Suppressor macrophage treated with lipopolysaccharide for 1 hour (primary cell): Measurements from ENCODE around the gene KIF16B.
A peak's percentile ranks its signal among the peaks of the same experiment; 100 is the strongest.
"Not testable (repeated sequence)": the region's sequence is repeated elsewhere in the genome, so short reads cannot be mapped to it uniquely, and the experiment has no call there.

Experiments
- DNase-seq, 3 donors: peaks; one replicate each; pipeline ENCODE4 v3.0.0-alpha.2; 2020 to 2022

Gene KIF16B

DNA sequence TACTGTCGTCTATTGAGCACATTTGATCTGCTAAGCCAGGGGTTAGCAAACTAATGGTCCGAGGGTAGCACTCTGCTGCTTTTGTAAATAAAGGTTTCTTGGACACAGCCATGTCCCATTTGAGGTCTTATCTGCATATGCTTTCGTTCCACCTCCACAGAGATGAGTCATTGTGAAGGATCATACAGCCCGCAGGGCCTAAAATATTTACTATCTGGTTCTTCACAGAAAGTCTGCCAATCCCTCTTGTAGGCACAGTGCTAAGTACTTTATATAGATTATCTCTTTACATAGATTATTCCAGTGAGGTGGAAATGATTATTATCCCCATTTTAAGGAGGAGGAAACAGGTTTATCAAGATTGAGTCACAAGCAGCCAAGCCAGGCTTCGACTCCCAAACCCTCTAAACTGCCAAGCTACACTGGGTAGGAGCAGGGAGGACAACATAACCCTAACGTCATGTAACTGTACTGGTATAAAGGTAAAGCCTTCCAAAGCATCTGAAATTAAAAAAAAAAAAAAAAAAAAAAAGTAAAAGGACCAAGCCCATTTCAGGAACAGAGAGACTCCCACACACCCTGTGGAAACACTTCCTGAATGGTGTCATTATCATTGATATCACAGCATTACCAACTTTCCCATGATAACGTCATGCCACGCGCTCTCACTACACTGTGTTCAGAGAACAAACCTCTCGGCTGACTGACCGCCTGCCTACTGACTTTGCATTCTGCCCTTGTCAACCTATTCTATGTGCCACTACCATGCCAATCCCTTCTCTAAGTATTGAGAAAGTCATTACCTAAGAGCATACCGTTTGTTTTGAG, 101.0 kb downstream of the KIF16B start:
- peak; percentile 63 to 77 (median 65) for DNase-seq

DNA sequence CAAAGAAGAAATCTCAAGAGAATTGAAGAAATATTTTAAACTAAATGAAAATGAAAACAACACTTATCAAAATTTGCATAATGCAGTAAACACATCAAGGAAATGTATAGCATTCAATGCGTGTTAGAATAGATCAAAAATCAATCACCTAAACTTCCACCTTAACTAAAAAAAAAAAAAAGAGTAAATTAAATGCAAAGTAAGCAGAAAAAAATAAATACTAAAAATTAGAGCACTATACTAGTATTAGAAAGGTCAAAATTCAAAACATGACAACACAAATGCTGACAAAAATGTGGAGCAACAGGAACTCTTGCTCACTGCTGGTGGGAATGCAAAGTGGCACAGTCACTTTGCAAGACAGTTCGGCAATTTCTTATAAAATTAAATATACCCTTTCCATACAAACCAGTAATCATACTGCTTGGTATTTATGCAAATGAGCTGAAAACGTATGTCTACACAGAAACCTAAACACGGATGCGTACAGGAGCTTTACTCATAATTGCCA, 103.8 kb downstream of the KIF16B start:
- DNase-seq, result no peak

DNA sequence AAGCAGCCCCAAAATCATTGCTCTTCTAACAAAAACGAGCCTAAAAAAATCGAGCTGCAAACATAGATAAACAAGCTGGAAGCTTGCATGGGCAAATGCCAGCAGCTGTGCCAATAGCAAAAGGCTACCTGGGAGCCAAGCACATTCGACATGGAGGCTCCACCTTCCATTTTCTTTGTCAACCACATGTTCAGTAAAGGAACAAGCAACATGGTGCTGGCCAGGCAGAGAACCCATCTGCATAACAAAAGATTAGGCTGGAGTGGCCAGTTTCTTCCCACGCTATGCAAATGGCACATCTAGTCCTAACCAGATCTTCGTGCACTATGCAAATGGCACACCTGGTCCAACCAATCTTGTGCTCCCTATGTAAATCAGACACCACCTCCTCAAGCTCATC, 110.5 kb downstream of the KIF16B start:
- DNase-seq, result no peak

DNA sequence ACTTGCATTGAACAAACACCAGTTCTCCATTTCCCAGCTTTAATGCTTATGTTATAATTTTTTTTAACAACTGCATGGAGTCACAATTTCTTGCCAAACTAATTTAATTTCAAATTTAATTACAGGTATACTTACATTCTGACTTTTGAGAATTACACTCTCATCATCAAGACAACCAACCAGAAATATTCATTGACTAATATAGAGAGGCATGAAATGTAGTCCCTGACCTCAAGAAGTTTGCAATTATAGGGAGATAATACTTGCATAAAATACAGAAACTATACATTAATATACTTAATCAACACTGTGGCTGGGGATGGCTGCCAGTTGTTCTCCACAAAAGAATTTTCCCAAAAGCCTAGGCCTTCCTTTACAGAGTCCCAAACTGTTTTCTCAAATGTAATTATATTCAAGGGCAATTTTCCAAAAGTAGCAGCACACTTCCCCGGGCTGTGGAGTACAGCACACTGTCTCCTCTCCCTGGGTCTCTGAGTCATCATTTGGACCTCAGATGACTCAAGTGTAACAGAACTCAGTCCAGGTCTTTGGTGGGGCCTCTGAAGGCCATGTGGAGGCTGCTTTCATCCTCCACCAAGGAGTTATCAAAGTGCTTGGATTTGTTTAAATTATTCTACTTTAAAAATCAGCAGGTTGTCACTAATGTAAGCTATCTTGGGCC, 114.1 kb downstream of the KIF16B start:
- DNase-seq, result peak in 1 of 3 donors; percentile 10

DNA sequence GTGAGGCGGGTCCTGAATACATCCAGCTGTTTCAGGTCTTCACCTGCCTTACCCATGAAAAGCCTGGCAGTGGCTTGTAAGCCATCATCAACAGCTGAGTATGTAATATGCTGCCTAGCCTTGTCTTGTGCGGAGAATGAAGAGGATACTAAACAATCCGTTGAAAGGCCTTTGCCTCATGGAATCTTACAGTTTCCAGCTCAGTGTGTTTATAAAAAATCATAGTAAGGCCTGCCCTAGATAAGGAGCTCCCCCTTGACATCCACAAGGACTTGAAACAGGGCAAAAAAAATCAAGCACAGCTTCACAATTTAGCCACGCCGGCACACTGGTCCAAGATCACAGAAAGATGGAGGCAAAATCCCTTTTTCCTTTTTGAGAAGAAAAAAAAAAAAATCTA, 115.7 kb downstream of the KIF16B start:
- no peak for DNase-seq

DNA sequence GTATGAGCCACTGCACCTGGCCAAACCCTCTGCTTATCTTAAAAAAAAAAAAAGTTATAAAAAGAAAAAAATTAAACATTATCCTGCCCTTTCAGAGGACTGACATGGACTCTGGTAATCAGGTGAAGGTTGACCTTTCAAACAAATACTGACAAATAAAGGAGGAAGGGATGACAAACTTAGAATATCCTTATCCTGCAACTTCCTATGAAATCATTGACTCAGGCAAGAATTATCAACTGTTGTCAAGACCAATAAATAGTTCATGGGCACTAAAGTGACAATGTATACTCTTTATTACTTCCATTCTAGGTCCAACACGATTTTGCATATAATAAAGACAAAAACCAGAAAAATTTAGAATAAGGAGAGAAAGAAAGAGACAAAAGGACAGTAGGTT, 117.9 kb downstream of the KIF16B start:
- DNase-seq, result no peak

DNA sequence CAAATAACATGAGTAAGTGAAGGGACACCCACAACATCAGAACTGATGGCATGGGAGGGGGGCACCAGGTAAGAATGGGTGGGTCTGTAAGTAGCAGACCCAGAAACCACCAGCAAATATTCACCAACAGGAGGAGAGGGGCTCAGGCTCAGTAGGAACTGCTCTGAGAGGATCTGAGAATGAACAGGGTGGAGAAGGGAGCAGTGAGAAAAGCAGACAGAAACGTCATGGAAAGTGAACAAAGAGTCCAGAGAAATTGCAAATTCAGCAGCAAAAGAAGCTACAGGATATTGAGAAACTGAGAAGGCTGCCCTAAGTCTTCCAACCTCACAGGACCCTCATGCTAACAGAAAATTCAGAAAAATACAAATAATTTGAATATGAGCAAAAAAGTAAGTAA, 121.3 kb downstream of the KIF16B start:
- no peak for DNase-seq

DNA sequence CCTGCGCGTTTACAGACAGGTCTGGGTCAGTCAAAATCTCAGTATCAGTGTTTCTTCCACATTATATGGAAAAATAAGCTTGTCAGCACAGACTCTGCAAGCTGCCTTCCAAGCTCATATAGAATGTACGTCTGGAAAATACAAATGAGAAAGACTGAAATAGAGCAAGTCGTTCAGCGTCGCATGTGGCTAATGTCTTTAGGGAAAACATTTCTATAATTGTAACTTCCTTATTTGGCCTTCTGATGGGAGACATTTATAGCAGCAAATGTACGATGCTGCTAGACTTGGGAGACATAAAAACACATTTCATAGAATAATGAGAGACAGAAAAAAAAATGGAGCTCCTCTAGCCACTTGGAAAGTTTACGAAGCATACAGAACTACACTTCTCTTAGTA, 122.2 kb downstream of the KIF16B start:
- no peak for DNase-seq

DNA sequence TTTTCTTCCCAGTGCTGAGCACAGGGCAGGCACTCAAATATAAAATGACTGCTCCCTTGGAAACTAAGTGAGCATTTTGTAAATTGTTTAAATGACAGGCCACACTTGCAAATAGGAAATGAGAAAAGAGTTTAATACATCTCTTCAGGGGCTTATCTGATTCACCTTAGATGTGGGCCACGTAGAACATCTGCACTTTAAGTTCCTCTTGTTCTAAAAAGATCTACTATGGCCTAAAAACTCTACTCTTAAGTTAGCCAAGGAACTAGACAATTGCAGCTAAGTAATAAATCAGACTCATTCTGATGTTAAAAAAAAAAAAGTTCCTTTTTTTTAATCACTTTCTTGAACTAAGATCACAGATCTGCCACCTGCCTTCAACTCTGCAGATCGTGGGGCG, 126.3 kb downstream of the KIF16B start:
- DNase-seq, result no peak

DNA sequence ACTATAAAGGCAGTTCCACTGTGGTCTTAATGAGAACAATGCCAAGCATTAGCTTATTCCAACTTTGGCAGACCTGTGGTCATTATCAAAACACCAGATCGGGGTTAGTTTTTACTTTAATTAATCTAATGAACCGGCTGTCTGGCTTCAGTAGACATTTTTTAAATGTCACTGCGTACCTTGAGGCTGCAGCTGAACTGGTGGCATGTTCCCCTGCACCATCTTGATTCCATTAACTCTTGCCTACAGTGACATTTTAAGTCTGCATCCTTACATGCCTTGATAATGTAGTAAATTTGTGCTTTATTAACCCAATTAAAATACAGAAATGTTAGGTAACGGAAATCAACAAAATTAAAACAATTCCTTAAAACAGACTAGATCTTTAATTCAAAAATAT, 127.0 kb downstream of the KIF16B start:
- DNase-seq, result no peak

DNA sequence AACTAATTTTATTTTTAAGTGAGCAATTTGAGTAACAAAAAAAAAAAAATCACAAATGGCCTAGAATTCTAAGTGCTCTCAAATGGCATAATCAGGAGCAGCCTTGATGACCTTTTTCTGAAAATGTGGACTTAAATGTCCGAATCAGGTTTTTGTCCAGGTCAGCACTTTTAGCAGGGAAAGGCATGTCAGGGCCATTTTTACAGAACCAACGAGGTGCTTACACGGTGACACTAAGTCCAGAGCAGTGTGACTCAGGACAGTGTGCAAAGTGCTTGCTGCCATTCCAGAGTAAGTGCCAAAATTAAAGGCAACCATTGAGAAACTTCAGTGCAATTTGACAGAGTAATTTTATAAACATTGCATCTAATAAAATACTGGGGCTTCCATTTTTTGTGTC, 127.8 kb downstream of the KIF16B start:
- DNase-seq, result no peak

DNA sequence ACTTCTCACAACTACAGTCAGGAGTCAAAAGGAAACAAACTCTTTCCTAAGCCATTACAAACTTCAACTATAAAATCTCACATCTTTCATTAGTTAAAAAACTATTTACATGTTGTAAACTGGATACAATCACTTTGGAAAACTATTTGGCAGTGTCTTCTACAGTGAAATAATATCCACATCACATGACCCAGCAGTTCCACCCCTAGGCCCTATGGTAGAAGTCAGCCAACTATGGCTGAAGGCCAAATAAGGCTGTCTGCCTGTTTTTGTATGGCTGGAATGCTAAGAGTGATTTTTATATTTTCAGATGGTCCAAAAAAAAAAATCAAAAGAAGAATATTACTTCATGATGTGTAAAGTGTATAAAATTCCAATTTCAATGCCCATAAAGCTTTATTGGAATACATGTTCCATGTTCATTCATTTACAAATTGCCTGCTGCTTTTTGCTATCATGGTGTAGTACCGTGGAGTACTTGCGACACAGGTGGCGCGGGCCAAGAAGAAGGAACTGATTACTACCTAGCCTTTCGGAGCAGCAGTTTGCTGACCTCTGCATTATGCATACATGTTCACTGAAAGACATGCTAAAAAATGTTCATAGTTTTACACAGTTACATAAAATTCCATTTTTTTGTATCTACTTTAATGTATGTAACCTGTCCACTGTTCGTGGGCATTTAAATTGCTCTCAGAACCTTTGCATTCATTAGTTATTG, 129.0 kb downstream of the KIF16B start:
- DNase-seq, result no peak

DNA sequence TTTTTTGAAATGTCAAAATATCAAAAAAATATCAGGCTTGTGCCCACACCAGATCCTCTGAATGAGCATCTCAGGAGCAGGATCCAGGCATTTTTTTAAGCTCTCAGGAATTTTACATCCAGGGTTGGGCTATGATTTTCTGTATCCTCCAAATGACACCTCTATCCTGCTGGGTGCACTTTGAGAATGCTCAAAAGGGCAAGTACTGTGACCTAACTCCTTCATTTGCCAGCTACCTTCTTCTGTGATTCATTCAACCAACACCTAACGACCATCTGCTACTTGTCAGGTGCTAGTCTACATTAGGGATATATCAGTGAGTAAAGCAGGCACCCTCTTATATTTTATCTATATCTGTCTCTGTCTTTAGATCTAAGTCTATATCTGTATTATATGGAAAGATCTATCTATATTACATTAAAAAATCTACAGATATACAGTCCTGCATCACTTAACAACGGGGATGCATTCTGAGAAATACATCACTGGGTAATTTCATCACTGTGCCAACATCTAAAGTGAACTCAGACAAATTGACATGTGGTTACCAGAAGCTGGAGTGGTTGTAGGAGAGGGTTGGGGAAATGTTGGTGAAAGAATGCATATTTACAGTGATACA, 131.6 kb downstream of the KIF16B start:
- no peak for DNase-seq

DNA sequence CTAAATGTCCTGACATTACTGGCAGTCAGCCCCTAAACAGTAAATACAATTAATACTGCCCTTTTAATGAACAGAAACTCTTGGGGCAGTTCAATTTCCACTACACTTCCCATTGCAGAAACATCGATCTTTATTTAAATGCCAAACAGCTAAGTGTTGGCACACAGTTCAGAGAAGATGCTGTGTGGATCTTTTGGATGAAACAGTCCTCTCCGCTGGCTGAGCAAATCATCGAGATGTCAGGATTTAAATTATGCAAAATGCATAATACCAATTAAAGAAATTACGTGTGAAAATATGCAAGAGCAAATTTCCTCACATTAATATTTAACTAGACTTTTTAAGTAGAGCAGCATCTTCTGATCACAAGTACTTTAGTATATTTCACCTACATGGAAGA, 132.6 kb downstream of the KIF16B start:
- no peak for DNase-seq

DNA sequence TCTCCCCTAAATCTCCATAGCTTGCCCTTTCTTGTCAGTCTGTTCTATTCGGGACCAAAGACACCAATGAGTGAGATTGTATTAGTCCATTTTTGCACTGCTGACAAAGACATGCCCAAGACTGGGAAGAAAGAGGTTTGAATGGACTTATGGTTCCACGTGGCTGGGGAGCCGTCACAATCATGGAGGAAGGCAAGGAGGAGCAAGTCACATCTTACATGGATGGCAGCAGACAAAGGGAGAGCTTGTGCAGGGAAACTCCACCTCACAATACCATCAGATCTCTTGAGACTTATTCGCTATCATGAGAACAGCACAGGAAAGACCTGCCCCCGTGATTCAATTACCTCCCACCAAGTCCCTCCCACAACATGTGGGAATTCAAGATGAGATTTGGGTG, 133.7 kb downstream of the KIF16B start:
- DNase-seq, result not testable (repeated sequence)

DNA sequence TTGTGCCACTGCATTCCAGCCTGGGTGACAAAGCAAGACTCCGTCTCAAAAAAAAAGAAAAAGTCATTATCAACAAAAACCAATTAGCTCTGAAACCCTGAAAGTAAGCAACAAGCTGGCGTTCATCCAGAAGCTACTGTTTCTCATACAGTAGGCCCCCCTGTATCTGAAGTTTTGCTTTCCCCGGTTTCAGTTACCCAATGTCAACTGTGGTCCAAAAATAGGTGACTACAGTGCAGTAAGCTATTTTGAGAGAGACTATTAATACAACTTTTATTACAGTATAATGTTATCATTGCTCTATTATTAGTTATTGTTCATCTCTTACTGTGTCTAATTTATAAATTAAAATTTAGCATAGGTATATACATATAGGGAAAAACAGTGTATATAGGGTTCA, 135.1 kb downstream of the KIF16B start:
- no peak for DNase-seq

DNA sequence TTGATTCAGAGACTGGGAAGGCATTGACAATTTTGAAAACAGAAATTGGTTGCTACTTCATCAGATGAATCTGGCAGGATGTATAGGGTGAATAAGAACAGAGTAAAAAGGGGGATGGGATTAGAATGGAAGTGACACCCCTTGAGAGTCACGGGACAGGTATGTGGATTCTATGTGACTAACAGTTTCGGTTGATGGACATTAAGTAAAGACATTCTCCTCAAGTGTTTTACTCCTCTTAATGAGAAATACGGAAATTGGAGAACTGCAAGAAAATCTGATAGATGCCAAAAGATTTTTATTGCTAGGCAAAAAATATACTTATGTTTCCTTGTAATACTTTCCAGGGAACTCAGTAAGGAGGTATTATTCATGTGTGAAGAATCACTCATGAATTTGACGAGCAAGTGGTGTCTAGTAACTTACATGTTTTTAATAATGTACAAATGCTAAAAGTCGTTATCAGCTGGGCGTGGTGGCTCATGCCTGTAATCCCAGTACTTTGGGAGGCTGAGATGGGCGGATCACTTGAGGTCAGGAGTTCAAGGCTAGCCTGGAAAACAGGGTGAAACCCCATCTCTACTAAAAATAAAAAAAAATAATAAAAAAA, 135.8 kb downstream of the KIF16B start:
- DNase-seq, result no peak

DNA sequence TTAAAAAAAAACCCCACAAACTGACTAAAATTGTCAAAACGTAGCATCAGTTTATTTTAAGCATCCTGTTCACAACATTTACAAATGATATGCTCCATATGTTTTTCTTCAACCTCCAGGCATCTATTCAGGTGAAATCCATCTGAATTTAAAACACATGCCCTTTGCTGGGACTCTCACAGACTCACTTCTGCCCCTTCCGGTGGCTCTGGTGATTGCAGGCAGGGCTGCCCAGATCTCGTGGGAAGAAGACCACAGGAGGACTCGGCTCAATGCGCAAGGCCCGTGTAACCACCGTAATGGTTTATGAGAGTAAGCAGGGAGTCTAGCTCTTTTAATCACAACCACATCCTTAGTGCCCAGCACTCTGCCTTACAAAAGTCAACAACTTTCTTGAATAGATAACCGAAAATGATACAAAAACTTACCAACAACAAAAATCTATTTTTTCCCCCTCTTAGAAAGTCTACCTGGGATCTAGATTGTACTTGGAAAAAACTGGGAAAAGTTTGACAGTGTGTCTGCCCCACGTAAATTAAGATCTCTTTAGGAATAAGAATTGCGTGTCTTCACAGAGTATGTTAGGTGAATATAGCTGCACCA, 139.1 kb downstream of the KIF16B start:
- peak; percentile 36 to 52 (median 40) for DNase-seq

DNA sequence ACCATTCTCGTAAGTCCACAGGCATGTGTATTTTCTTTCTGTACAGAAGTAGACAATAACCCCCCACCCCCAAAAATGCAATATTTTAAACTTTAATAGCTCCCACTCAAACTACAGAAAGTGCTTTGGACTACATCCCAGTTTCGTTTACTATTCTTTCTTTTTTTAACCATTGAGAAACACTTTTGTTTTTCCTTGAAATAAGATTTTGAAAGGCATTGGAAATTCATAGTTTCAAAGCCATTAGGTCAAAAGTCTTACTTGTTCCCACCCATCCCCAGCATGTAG, 140.0 kb downstream of the KIF16B start:
- no peak for DNase-seq

DNA sequence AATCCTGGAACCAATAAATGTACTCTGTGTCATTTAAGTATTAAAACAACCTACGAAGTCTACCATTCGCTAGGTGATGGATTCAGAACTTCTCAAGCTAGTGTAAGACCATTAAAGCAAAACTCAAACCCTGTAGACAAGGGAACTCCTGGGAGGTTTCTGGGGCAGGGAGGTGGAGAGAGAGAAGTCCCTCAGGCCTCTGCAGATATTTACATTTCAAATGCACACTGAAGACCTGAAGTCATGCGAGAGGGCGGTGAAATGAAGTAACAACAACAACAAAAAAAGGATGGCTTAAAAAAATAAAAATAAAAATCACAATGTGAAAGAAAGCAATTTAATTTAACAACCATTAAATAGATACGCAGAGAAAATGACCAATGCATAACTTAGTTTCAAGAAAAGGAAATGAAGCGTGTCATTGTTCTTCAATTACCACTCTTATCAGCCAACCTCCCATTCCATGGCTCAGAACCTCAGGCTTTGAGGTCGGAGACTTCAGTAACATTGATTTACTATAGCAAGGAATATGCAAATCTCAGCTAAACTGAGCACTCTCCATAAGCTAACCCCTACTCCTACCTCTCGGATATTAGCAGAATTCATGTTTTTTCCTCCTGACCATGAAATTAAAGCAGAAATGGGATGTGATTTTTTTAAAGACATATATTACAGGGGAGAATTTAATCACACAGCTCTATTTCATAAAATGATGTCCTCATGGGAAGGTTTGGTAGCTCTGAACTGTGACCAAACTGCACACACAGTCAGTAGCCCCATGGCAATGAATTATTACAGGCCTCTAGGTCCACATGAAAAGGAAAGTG, 140.6 kb downstream of the KIF16B start:
- no peak for DNase-seq

DNA sequence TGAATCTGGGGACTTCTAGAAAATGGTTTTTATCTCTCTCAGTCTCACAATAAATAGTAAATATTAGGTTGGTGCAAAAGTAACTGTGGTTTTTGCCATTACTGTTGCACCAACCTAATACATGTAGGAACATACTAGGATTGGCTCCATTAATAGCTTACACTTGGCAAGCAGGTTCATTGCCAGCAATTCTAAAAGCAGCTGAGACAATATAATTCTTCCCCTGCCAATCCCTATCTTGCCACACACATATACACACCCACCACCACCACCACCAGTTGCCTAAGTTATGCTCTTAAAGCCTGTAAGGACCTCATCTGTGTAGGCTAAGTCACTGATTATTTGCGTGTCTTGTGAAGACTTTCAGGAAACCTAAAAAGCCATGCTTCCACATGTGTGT, 145.1 kb downstream of the KIF16B start:
- no peak for DNase-seq

DNA sequence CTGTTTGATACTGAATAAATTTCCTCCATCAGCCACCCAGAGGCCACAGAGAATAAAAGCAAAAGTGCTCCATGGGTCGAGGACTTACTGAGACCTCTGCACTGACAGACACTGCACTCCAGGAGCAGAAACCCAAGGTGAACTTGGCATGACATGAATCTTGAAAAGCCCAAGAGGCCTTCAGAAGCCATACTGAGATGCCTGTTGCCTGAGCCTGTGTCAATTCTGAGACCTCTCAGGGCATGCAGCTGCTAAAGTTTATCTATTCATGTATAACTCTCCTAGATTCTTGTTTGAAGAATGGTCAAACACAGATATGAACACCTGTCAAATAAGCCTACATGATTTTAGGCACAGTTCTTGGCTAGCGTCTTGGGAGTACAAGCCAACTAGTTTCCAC, 145.7 kb downstream of the KIF16B start:
- DNase-seq, result no peak
